ENCODE data around the gene AKAP6.
A peak's percentile ranks its signal among the peaks of the same experiment; 100 is the strongest.

Gene AKAP6

GRCh38 chr14:32701475-32701874, 372.4 kb downstream of the AKAP6 start:
- H3K36me3 Mint-ChIP-seq (ENCODE audit: low read depth) = no peaks in the 10 kb centered on the region
- H3K4me1 Mint-ChIP-seq = peaks cover 14% of the 10 kb centered on the region
- no peak overlapping the region for H3K27ac Mint-ChIP-seq
- H3K4me3 Mint-ChIP-seq = no peak overlapping the region
- H3K9me3 Mint-ChIP-seq = no peaks in the 10 kb centered on the region
- no peak for DNase-seq
- no peaks in the 10 kb centered on the region for H3K27me3 Mint-ChIP-seq (ENCODE audit: low read depth, poor library complexity)
- no peak for TF ChIP-seq CTCF (IDR thresholded peaks at IDR 0.05)

- DNase-seq = no peak
- peaks cover 12% of the 10 kb centered on the region for H3K4me1 Mint-ChIP-seq
- H3K4me3 Mint-ChIP-seq = no peak overlapping the region
- no peaks in the 10 kb centered on the region for H3K27me3 Mint-ChIP-seq (ENCODE audit: low read depth, poor library complexity)
- H3K27ac Mint-ChIP-seq = no peak overlapping the region
- TF ChIP-seq CTCF (IDR thresholded peaks at IDR 0.05) = no peak
- no peaks in the 10 kb centered on the region for H3K36me3 Mint-ChIP-seq (ENCODE audit: low read depth)
- H3K9me3 Mint-ChIP-seq = no peaks in the 10 kb centered on the region
Observed at GRCh38 chr14:32702088-32702487, 373.0 kb downstream of the AKAP6 start.

- no peaks in the 10 kb centered on the region for H3K9me3 Mint-ChIP-seq
- peak overlapping the region; percentile 60 for H3K27ac Mint-ChIP-seq
- H3K36me3 Mint-ChIP-seq (ENCODE audit: low read depth) = no peaks in the 10 kb centered on the region
- no peak for TF ChIP-seq CTCF (IDR thresholded peaks at IDR 0.05)
- H3K27me3 Mint-ChIP-seq (ENCODE audit: low read depth, poor library complexity) = no peaks in the 10 kb centered on the region
- DNase-seq = peak; percentile 27
- peaks cover 10% of the 10 kb centered on the region for H3K4me1 Mint-ChIP-seq
- no peak overlapping the region for H3K4me3 Mint-ChIP-seq
Observed at GRCh38 chr14:32702562-32702961, 373.5 kb downstream of the AKAP6 start.

GRCh38 chr14:32703183-32703621, 374.1 kb downstream of the AKAP6 start:
- Mint-ChIP-seq H3K4me3 (no peak overlapping the region), H3K36me3 (ENCODE audit: low read depth) (no peaks in the 10 kb centered on the region), H3K27ac (no peak overlapping the region), H3K9me3 (no peaks in the 10 kb centered on the region), H3K27me3 (ENCODE audit: low read depth, poor library complexity) (no peaks in the 10 kb centered on the region), H3K4me1 (peaks cover 10% of the 10 kb centered on the region)
- TF ChIP-seq CTCF (IDR thresholded peaks at IDR 0.05) = no peak
- DNase-seq = no peak

- H3K36me3 Mint-ChIP-seq (ENCODE audit: low read depth) = no peaks in the 10 kb centered on the region
- no peak overlapping the region for H3K4me3 Mint-ChIP-seq
- peaks cover 30% of the 10 kb centered on the region for H3K4me1 Mint-ChIP-seq
- DNase-seq = no peak
- H3K27ac Mint-ChIP-seq = no peak overlapping the region
- peaks cover 3% of the 10 kb centered on the region for H3K27me3 Mint-ChIP-seq (ENCODE audit: low read depth, poor library complexity)
- TF ChIP-seq CTCF (IDR thresholded peaks at IDR 0.05) = no peak
- no peaks in the 10 kb centered on the region for H3K9me3 Mint-ChIP-seq
Observed at GRCh38 chr14:32706721-32707519, 377.8 kb downstream of the AKAP6 start.
